Subcutaneous adipose tissue (tissue), 4 donors: ENCODE measurements around the gene PDLIM7. TPM values are rescaled to one million over a fixed set of nuclear protein-coding genes. Genes with fewer than 3 reads are reported as not detected.

Source experiments
- total RNA-seq, 4 donors: library from RNA; depleted of rRNA; stranded (reverse); fragments of >200 nt; gene quantifications; one replicate each; pipeline ENCODE4 v1.1.0, GENCODE V29; 2016
- TF ChIP-seq, protein P1 (sequence below): fragments of 450-650 bp; IDR thresholded peaks from one replicate; pipeline ENCODE4 v1.5.1; 2016; ENCODE audit warnings: low read depth, mild to moderate bottlenecking, control low read depth, antibody characterized with exemption, moderate library complexity

PDLIM7 gene
- total RNA-seq, 4 donors from 2014 or later: 11.2 to 43.1 (median 16.6) TPM

DNA sequence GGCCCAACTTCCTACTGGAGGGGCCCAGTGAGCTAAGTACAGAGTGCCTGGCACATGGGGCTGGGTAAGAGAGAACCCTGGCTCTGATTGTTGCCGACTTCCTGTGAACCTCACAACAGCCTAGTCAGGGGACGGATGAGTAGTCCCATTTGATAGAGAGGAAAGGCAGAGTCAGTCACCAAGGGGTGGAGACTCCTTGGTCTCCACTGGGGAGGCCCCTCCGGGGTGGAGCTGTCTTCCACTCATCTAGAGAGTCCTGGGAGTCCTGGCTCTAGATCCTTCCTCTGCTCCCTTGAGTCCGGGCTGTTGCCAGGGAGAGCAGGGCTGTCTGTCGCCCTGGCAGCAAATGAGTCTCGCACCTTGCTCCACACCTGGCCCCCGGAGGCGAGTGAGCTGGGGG, 63.0 kb downstream of the PDLIM7 start:
- TF ChIP-seq, protein P1, sequence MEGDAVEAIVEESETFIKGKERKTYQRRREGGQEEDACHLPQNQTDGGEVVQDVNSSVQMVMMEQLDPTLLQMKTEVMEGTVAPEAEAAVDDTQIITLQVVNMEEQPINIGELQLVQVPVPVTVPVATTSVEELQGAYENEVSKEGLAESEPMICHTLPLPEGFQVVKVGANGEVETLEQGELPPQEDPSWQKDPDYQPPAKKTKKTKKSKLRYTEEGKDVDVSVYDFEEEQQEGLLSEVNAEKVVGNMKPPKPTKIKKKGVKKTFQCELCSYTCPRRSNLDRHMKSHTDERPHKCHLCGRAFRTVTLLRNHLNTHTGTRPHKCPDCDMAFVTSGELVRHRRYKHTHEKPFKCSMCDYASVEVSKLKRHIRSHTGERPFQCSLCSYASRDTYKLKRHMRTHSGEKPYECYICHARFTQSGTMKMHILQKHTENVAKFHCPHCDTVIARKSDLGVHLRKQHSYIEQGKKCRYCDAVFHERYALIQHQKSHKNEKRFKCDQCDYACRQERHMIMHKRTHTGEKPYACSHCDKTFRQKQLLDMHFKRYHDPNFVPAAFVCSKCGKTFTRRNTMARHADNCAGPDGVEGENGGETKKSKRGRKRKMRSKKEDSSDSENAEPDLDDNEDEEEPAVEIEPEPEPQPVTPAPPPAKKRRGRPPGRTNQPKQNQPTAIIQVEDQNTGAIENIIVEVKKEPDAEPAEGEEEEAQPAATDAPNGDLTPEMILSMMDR: no peak

DNA sequence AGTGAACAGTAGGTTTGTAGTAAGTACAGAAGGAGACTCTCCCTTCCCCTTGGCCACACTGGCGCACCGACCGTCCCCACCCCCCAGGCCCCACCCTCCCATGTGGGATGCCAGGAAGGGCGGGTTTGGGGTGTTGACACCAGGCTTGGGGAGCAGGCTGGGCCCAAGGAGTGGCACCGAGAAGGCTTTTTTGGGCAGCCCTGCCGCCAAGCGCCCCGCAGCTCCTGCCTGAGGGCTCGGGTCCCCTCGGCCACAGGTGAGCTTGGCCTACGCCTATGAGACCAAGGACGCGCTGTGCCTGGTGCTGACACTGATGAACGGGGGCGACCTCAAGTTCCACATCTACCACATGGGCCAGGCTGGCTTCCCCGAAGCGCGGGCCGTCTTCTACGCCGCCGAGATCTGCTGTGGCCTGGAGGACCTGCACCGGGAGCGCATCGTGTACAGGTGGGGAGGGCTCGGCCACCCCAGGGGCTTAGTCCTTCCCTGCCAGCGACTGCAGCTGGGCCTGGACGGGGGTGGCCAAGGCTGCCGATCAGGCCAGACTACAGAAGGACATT, 63.7 kb downstream of the PDLIM7 start:
- TF ChIP-seq, protein P1: no peak

Other genes starting within 250 kb of the PDLIM7 start
- gene RAB24, start 193.9 kb downstream of the PDLIM7 start, total RNA-seq: 10 to 100 TPM; 19.4 to 35.6 (median 26.3) TPM
- gene PRELID1, start 193.8 kb downstream of the PDLIM7 start, total RNA-seq: 10 to 100 TPM; 55.1 to 58.6 (median 56.7) TPM
- 10 to 100 TPM in 1 of 4 donors, 1 to 10 TPM in 2, under 1 TPM in 1; 0.82 to 13.0 (median 6.7) TPM for gene MXD3, start 185.7 kb downstream of the PDLIM7 start, total RNA-seq
- 100 to 1,000 TPM in 3 of 4 donors, 10 to 100 TPM in 1; 93.6 to 158 (median 129) TPM for gene LMAN2, start 145.9 kb downstream of the PDLIM7 start, total RNA-seq
- 10 to 100 TPM in 1 of 4 donors, 1 to 10 TPM in 3; 7.0 to 16.4 (median 7.5) TPM for gene RGS14, start 139.7 kb downstream of the PDLIM7 start, total RNA-seq
- gene SLC34A1, start 113.2 kb downstream of the PDLIM7 start, total RNA-seq: not detected
- gene PFN3, start 96.9 kb downstream of the PDLIM7 start, total RNA-seq: not detected
- 1 to 10 TPM in 1 of 4 donors, under 1 TPM in 2, not detected in 1; 0.51 to 2.0 (median 0.98) TPM for gene F12, start 88.0 kb downstream of the PDLIM7 start, total RNA-seq
- 10 to 100 TPM in 3 of 4 donors, 1 to 10 TPM in 1; 9.3 to 22.6 (median 19.7) TPM for gene GRK6, start 70.9 kb downstream of the PDLIM7 start, total RNA-seq
- gene PRR7, start 50.8 kb downstream of the PDLIM7 start, total RNA-seq: 1 to 10 TPM in 2 of 4 donors, under 1 TPM in 2; 0.44 to 1.4 (median 0.90) TPM
- 10 to 100 TPM; 25.2 to 50.9 (median 37.6) TPM for gene DBN1, start 24.0 kb downstream of the PDLIM7 start, total RNA-seq
- gene DOK3, start 12.2 kb upstream of the PDLIM7 start, total RNA-seq: 10 to 100 TPM in 3 of 4 donors, 1 to 10 TPM in 1; 8.5 to 20.6 (median 11.0) TPM
- gene DDX41, start 19.4 kb upstream of the PDLIM7 start, total RNA-seq: 10 to 100 TPM; 63.0 to 70.4 (median 64.8) TPM
- gene FAM193B, start 57.0 kb upstream of the PDLIM7 start, total RNA-seq: 10 to 100 TPM; 25.8 to 95.5 (median 35.5) TPM
- gene TMED9, start 94.6 kb upstream of the PDLIM7 start, total RNA-seq: 100 to 1,000 TPM in 1 of 4 donors, 10 to 100 TPM in 3; 51.1 to 102 (median 73.6) TPM
- 10 to 100 TPM; 16.1 to 35.2 (median 20.8) TPM for gene B4GALT7, start 102.5 kb upstream of the PDLIM7 start, total RNA-seq